Activated CD4-positive, CD25-positive, alpha-beta regulatory T cell (primary cell): ENCODE results near the gene ZNF394.

Experiments used
- DNase-seq, 4 experiments: peaks; one replicate each; lab custom pipeline; 2025; lab: John Stamatoyannopoulos, UW

ZNF394 gene

DNA sequence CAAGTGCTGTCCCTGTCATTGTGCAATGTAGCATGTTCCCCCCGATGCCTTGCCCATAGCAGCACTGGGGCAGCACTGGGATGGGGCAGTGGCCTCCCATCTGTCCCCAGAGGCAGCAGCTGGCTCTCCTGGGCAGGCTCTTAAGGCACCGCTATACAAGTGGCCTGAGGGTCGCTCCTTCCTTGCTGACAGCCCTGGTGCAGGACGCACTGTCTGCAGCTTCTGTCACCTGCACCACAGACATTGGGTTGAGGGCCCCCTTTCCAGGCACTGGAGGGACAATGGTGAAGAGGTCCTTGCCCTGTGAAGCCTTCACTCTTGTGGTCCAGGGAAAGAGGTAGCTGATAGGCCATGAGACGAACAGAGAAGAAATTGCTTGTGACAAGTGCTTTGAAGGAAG, 50.8 kb downstream of the ZNF394 start:
- no peak for DNase-seq

GRCh38 chr7:99448855-99449254, 51.2 kb downstream of the ZNF394 start:
- DNase-seq, result no peak

GRCh38 chr7:99447943-99448342, 52.1 kb downstream of the ZNF394 start:
- no peak for DNase-seq

GRCh38 chr7:99446096-99446495, 54.0 kb downstream of the ZNF394 start:
- no peak for DNase-seq
